T-cell (primary cell): ENCODE data around the gene TIMM10B. TPM values are rescaled to one million over a fixed set of nuclear protein-coding genes. Genes with fewer than 3 reads are reported as not detected.

ENCODE experiments used
- ATAC-seq, 4 experiments: fragments of 200-7000 bp in 3 of 4; fragments of 150-1000 bp in 1 of 4; cut with Tn5 transposase; replicated peaks in 1 of 4; 1 replicate in 3 of 4; 2 replicates in 1 of 4; pipeline ENCODE4 v1.10.0; 2021; ENCODE audit warnings: moderate library complexity in 3 of 4, mild to moderate bottlenecking in 2 of 4, moderate number of reproducible peaks in 1 of 4
- CTCF ChIA-PET, 2 donors: fragments of 300-600 bp; sonication (Branson Sonifier 250); formaldehyde crosslinking; loops; one replicate each; lab custom pipeline; 2022; ENCODE audit warnings: antibody characterized with exemption in 2 of 2; lab: Charles Lee
- POLR2A ChIA-PET, 2 donors: fragments of 300-600 bp; sonication (Branson Sonifier 250); formaldehyde crosslinking; loops; one replicate each; lab custom pipeline; 2022; ENCODE audit warnings: antibody characterized with exemption in 2 of 2; lab: Charles Lee
- DNase-seq, 35 experiments: peaks; one replicate each; pipeline versions ENCODE4 v3.0.0 to v3.0.0-alpha.2; 2013 to 2023
- H3K27ac ChIP-seq: one replicate; pipeline ENCODE4 v1.5.1; 2013; ENCODE audit warnings: low read length
- H3K27me3 ChIP-seq, 2 experiments: replicated peaks in 1 of 2; 1 replicate in 1 of 2; 2 replicates in 1 of 2; pipeline versions ENCODE4 v1.6.1 to v1.7.0; 2013; ENCODE audit warnings: low read length in 1 of 2, mixed read lengths in 1 of 2; ENCODE audit not compliant: control insufficient read depth in 2 of 2, insufficient read depth in 2 of 2; ENCODE audit errors: extremely low read depth in 1 of 2
- H3K36me3 ChIP-seq, 2 donors: 1 replicate in 1 of 2; 2 replicates in 1 of 2; pipeline versions ENCODE4 v1.6.1 to v1.7.0; 2013; ENCODE audit warnings: low read length in 1 of 2; ENCODE audit not compliant: control insufficient read depth in 2 of 2, insufficient read depth in 1 of 2; ENCODE audit errors: extremely low read depth in 1 of 2
- H3K4me1 ChIP-seq, 2 experiments: 1 replicate in 1 of 2; 2 replicates in 1 of 2; pipeline versions ENCODE4 v1.6.1 to v1.7.0; 2013; ENCODE audit warnings: low read length in 2 of 2, mixed read lengths in 1 of 2; ENCODE audit not compliant: insufficient read depth in 2 of 2, control insufficient read depth in 1 of 2; ENCODE audit errors: extremely low read depth in 1 of 2
- H3K4me3 ChIP-seq, 2 donors: 1 replicate in 1 of 2; 2 replicates in 1 of 2; pipeline versions ENCODE4 v1.5.1 to v1.7.0; 2013; ENCODE audit warnings: mild to moderate bottlenecking in 2 of 2, low read length in 1 of 2, moderate library complexity in 1 of 2; ENCODE audit not compliant: control insufficient read depth in 1 of 2; ENCODE audit errors: extremely low read depth in 1 of 2
- H3K9me3 ChIP-seq: 2 replicates; pipeline ENCODE4 v1.7.0; 2013
- H3K27ac Mint-ChIP-seq, 2 donors: one replicate each; pipeline ENCODE4 v1.8.0; 2020 to 2021; ENCODE audit warnings: mild to moderate bottlenecking in 2 of 2, mixed read lengths in 2 of 2
- H3K27me3 Mint-ChIP-seq, 2 donors: one replicate each; pipeline ENCODE4 v1.8.0; 2021 to 2022; ENCODE audit warnings: mixed read lengths in 2 of 2
- H3K36me3 Mint-ChIP-seq: one replicate; pipeline ENCODE4 v1.8.0; 2021; ENCODE audit warnings: mixed read lengths
- H3K4me1 Mint-ChIP-seq, 3 donors: one replicate each; pipeline ENCODE4 v1.8.0; 2020 to 2022; ENCODE audit warnings: mixed read lengths in 3 of 3, mild to moderate bottlenecking in 1 of 3
- H3K4me3 Mint-ChIP-seq, 3 donors: one replicate each; pipeline ENCODE4 v1.8.0; 2020 to 2022; ENCODE audit warnings: mild to moderate bottlenecking in 3 of 3, mixed read lengths in 3 of 3, moderate library complexity in 3 of 3
- H3K9me3 Mint-ChIP-seq, 3 donors: one replicate each; pipeline ENCODE4 v1.8.0; 2020 to 2022; ENCODE audit warnings: mixed read lengths in 3 of 3
- WGBS: methylation state at CpG from one replicate; pipeline ENCODE4 v1.1.5; 2013; ENCODE audit warnings: missing lambda C conversion rate; ENCODE audit not compliant: insufficient coverage; 5-methylcytosine and 5-hydroxymethylcytosine counted together
- total RNA-seq, 35 experiments: library from RNA in 6 of 35; stranded (reverse) in 6 of 35; fragments of 120-200 nt in 1 of 35; gene quantifications; one replicate each; pipeline versions ENCODE4 v1.2.1 to v1.2.4 and lab custom pipeline; 2013 to 2026

The TIMM10B gene
- total RNA-seq, result 10 to 100 TPM; 49.3 to 64.0 (median 57.6) TPM
- total RNA-seq (2013), result 57.2 TPM
- 45.6 to 90.2 (median 63.1) reads per million in 29 experiments for total RNA-seq (lab: John Stamatoyannopoulos, UW)

- Histone ChIP-seq H3K9me3 (no peaks in the 10 kb centered on the region), H3K27ac (peak within 1 kb of the TSS; percentile 97), H3K4me3 (peak within 1 kb of the TSS; percentile 90 to 94), H3K27me3 (no peaks in the 10 kb centered on the region), H3K36me3 (peaks cover 27 to 60% of the 10 kb centered on the region in 2 donors), H3K4me1 (peaks cover 18 to 26% of the 10 kb centered on the region in 2 experiments)
- ChIA-PET CTCF (interaction anchor here (0.5 to 2.8 kb wide), 9 partner anchors 38 to 270 kb away, joined by 3 to 16 read pairs (median 4); partner anchors contain the start of genes MRPL17 (in 1 of the 2) and TPP1 (in 1 of the 2)), POLR2A (interaction anchor here (0.7 to 1.8 kb wide), 13 partner anchors 9 to 1506 kb away, joined by 3 to 15 read pairs (median 3); partner anchors contain the start of genes EIF3F (in 1 of the 2), SMPD1 (in 1 of the 2) and TPP1 (in 1 of the 2))
- Mint-ChIP-seq H3K4me3 (peak within 1 kb of the TSS; percentile 92 to 96 (median 96)), H3K9me3 (no peaks in the 10 kb centered on the region), H3K4me1 (peaks cover 43 to 46% (median 45%) of the 10 kb centered on the region in 3 donors), H3K36me3 (peaks cover 27% of the 10 kb centered on the region), H3K27me3 (no peaks in the 10 kb centered on the region), H3K27ac (peak within 1 kb of the TSS; percentile 97 to 98)
- ATAC-seq (peak; percentile 95 to 98 (median 98)), DNase-seq (peak; percentile 82 to 99 (median 97))
- under 1% methylated on average over 59 of the region's 66 CpGs for WGBS
These were observed at the start of gene TIMM10B, which contains the start of gene ARFIP2 for GRCh38 chr11:6481012-6481923. Gene TIMM10B (plus strand): TSS chr11:6481501. CDS start chr11:6481517, 16 bp downstream. Gene ARFIP2 (minus strand): TSS chr11:6481331. CDS start chr11:6480421, 910 bp downstream.

GRCh38 chr11:6431861-6432260, 49.4 kb upstream of the TIMM10B start:
- ATAC-seq (no peak), DNase-seq (no peak)
- Histone ChIP-seq H3K27me3 (no peaks in the 10 kb centered on the region), H3K27ac (no peak overlapping the region), H3K4me3 (no peak overlapping the region), H3K9me3 (no peaks in the 10 kb centered on the region), H3K4me1 (no peaks in the 10 kb centered on the region), H3K36me3 (peaks cover 0 to 3% of the 10 kb centered on the region in 2 donors)
- peaks cover 0 to 23% (median 2%) of the 10 kb centered on the region in 3 donors for H3K4me1 Mint-ChIP-seq
- ChIA-PET POLR2A (no interaction called here), CTCF (no interaction called here)
- H3K4me3 Mint-ChIP-seq, result no peak overlapping the region
- H3K9me3 Mint-ChIP-seq, result no peaks in the 10 kb centered on the region
- H3K27me3 Mint-ChIP-seq, result no peaks in the 10 kb centered on the region
- 82% methylated on average over 3 of the region's 3 CpGs for WGBS
- no peaks in the 10 kb centered on the region for H3K36me3 Mint-ChIP-seq
- H3K27ac Mint-ChIP-seq, result no peak overlapping the region

GRCh38 chr11:6433998-6434660, 47.2 kb upstream of the TIMM10B start:
- H3K4me3 ChIP-seq, result no peak overlapping the region
- Mint-ChIP-seq H3K27me3 (no peaks in the 10 kb centered on the region), H3K4me3 (no peak overlapping the region), H3K4me1 (peaks cover 0 to 23% (median 2%) of the 10 kb centered on the region in 3 donors), H3K9me3 (no peaks in the 10 kb centered on the region), H3K36me3 (no peaks in the 10 kb centered on the region), H3K27ac (no peak overlapping the region)
- H3K4me1 ChIP-seq, result peaks cover 16 to 20% of the 10 kb centered on the region in 2 experiments
- peaks cover 0 to 3% of the 10 kb centered on the region in 2 donors for H3K36me3 ChIP-seq
- WGBS, result no CpG with 5 or more reads among the region's 5 CpGs
- ChIA-PET POLR2A (no interaction called here), CTCF (no interaction called here)
- H3K27ac ChIP-seq, result no peak overlapping the region
- no peak for ATAC-seq
- DNase-seq, result no peak
- H3K9me3 ChIP-seq, result no peaks in the 10 kb centered on the region
- H3K27me3 ChIP-seq, result no peaks in the 10 kb centered on the region

- Mint-ChIP-seq H3K4me3 (no peak overlapping the region), H3K9me3 (no peaks in the 10 kb centered on the region), H3K4me1 (peaks cover 2 to 12% (median 3%) of the 10 kb centered on the region in 3 donors), H3K36me3 (no peaks in the 10 kb centered on the region), H3K27me3 (no peaks in the 10 kb centered on the region), H3K27ac (no peak overlapping the region)
- H3K9me3 ChIP-seq, result no peaks in the 10 kb centered on the region
- H3K36me3 ChIP-seq, result no peaks in the 10 kb centered on the region
- peaks cover 21 to 25% of the 10 kb centered on the region in 2 experiments for H3K4me1 ChIP-seq
- ATAC-seq (no peak), DNase-seq (no peak)
- 96% methylated on average over 8 of the region's 12 CpGs for WGBS
- no peaks in the 10 kb centered on the region for H3K27me3 ChIP-seq
- H3K4me3 ChIP-seq, result no peak overlapping the region
- H3K27ac ChIP-seq, result no peak overlapping the region
- ChIA-PET CTCF (interaction anchor here (0.6 to 5.1 kb wide), 5 partner anchors 18 to 64 kb away, joined by 3 to 61 read pairs (median 3); partner anchors contain the start of gene APBB1 (in 1 of the 2)), POLR2A (interaction anchor here in 1 of 2 donors (1.1 kb wide), 1 partner anchor 47 kb away, joined by 3 read pairs; the partner anchor contains the start of gene SMPD1)
These were observed 43.9 kb upstream of the TIMM10B start for GRCh38 chr11:6437423-6437822.

- H3K9me3 Mint-ChIP-seq, result no peaks in the 10 kb centered on the region
- Histone ChIP-seq H3K4me3 (no peak overlapping the region), H3K9me3 (no peaks in the 10 kb centered on the region), H3K36me3 (no peaks in the 10 kb centered on the region), H3K4me1 (peaks cover 21 to 26% of the 10 kb centered on the region in 2 experiments), H3K27me3 (no peaks in the 10 kb centered on the region), H3K27ac (no peak overlapping the region)
- 8% methylated on average over 2 of the region's 3 CpGs for WGBS
- DNase-seq (peak in 2 of 35 experiments; percentile 12 to 27), ATAC-seq (peak in 3 of 4 experiments; percentile 56 to 78 (median 69))
- no peaks in the 10 kb centered on the region for H3K27me3 Mint-ChIP-seq
- H3K27ac Mint-ChIP-seq, result no peak overlapping the region
- no peaks in the 10 kb centered on the region for H3K36me3 Mint-ChIP-seq
- POLR2A ChIA-PET, result interaction anchor here in 1 of 2 donors (1.1 kb wide), 1 partner anchor 48 kb away, joined by 3 read pairs; the partner anchor contains the start of gene SMPD1
- peaks cover 2 to 7% (median 3%) of the 10 kb centered on the region in 3 donors for H3K4me1 Mint-ChIP-seq
- no peak overlapping the region for H3K4me3 Mint-ChIP-seq
- CTCF ChIA-PET, result interaction anchor here in 1 of 2 donors (0.8 to 5.1 kb wide), 3 partner anchors 19 to 59 kb away, joined by 3 to 61 read pairs (median 3); partner anchors contain the start of gene APBB1
These were observed 43.3 kb upstream of the TIMM10B start for GRCh38 chr11:6437993-6438392.
